ENCODE data around the gene MINPP1.
A peak's percentile ranks its signal among the peaks of the same experiment; 100 is the strongest.
"Not testable (repeated sequence)": the region's sequence is repeated elsewhere in the genome, so short reads cannot be mapped to it uniquely, and the experiment has no call there.

The MINPP1 gene

DNA sequence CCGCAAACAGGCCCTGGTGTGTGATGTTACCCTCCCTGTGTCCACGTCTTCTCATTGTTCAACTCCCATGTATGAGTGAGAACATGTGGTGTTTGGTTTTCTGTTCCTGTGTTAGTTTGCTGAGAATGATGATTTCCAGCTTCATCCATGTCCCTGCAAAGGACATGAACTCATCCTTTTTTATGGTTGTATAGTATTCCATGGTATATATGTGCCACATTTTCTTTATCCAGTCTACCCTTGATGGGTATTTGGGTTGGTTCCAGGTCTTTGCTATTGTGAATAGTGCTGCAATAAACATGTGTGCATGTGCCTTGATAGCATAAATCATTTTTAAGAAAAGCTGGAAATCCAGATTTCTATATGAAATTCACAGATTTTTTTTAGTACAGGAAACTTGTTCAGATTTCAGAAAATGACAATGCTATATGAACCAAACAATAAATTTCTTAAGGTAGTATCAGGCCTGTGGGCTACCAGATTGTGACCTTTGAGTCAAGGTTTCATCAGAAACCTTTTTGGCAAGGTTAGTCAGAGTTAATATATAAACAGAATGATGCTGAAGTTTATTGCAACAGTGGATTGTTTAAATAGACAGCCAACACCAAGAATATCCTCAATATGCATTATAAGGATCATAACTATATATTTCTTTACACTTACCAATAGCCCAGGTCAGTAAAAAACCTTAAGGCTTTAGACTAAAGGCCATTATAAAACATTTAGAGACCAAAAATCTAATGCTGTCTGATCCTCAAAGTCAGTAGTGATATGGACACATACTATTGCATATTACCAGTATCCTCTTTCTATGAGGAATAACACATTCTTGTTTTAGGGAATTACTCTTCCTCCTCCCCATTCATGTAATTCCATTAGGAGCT is 86.3 kb downstream of the MINPP1 start:
- TF ChIP-seq, protein P1, sequence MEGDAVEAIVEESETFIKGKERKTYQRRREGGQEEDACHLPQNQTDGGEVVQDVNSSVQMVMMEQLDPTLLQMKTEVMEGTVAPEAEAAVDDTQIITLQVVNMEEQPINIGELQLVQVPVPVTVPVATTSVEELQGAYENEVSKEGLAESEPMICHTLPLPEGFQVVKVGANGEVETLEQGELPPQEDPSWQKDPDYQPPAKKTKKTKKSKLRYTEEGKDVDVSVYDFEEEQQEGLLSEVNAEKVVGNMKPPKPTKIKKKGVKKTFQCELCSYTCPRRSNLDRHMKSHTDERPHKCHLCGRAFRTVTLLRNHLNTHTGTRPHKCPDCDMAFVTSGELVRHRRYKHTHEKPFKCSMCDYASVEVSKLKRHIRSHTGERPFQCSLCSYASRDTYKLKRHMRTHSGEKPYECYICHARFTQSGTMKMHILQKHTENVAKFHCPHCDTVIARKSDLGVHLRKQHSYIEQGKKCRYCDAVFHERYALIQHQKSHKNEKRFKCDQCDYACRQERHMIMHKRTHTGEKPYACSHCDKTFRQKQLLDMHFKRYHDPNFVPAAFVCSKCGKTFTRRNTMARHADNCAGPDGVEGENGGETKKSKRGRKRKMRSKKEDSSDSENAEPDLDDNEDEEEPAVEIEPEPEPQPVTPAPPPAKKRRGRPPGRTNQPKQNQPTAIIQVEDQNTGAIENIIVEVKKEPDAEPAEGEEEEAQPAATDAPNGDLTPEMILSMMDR (IDR thresholded peaks at IDR 0.05; ENCODE audit: insufficient read depth, low read depth, low read length, missing control alignments) = no peak
- H3K4me3 ChIP-seq (ENCODE audit: low read depth, low read length) = no peak overlapping the region
- no peak for DNase-seq (ENCODE audit: low read depth)

DNA sequence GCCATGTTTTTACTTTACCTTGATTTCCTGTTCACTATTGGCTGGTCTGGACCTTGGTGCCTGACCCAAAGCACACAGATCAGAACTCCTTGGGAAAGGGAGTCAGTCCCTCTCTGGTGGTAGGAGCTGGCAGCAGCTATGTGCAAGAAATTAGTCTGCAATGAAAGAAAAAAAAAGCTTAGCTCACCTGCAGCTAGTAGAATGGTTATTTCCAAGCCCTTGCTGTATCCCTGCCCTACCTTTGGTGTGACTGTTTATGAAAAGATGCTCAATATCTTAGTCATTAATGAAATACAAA is 86.8 kb downstream of the MINPP1 start:
- TF ChIP-seq, protein P1 (IDR thresholded peaks at IDR 0.05; ENCODE audit: insufficient read depth, low read depth, low read length, missing control alignments) = no peak
- H3K4me3 ChIP-seq (ENCODE audit: low read depth, low read length) = no peak overlapping the region
- no peak for DNase-seq (ENCODE audit: low read depth)

DNA sequence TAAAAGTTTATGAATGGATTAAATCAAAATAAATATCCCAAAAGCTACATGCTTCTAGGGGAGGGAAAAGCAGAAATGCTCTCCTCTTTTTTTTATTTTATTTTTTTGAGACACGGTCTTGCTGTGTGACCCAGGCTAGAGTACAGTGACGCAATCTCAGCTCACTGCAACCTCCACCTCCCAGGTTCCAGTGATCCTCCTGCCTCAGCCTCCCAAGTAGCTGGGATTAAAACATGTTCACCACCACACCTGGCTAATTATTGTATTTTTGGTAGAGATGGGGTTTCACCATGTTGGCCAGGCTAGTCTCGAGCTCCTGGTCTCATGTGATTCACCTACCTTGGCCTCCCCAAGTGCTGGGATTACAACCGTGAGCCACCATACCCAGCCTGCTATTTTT is 88.2 kb downstream of the MINPP1 start:
- not testable (repeated sequence) for H3K4me3 ChIP-seq (ENCODE audit: low read depth, low read length); DNase-seq (ENCODE audit: low read depth)

DNA sequence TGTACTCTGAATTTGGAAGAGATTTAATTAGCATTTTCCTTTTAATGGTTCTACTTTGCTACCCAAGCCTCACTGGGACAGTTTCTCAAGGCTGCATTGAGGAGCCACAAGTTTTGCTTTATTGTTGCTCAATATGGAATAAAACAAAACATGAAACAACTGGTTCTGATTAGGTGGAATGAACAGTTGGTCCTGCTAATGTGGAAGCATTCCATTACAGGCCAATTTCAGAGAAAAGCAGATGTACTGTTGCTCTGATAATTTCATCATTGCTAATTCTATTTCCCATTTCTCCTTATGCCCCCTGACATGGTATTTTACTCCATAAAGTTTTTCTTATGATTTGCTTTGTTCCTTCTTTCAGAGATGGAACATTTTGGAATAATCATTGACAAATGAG is 89.0 kb downstream of the MINPP1 start:
- no peak for DNase-seq (ENCODE audit: low read depth)
- TF ChIP-seq, protein P1 (IDR thresholded peaks at IDR 0.05; ENCODE audit: insufficient read depth, low read depth, low read length, missing control alignments) = no peak
- no peak overlapping the region for H3K4me3 ChIP-seq (ENCODE audit: low read depth, low read length)

DNA sequence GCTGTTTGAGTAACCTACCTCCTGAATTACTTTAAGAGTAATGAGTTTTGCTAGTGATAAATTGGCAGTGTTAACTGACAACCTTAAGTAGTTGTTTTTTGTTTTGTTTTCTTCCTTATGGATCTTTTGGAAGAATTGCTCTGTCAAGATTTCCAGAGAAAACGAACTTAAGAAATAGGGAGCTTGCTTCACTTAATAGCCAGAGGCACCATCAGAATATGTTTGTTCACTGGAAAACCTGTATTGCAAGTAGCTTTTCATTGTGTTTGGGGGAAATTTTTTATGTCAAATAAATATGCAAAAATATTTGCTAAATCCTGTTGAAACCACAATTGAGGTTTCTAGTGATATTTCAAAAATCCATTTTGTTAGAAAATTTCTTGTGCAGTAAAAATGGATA is 89.5 kb downstream of the MINPP1 start:
- TF ChIP-seq, protein P1 (IDR thresholded peaks at IDR 0.05; ENCODE audit: insufficient read depth, low read depth, low read length, missing control alignments) = no peak
- DNase-seq (ENCODE audit: low read depth) = no peak
- H3K4me3 ChIP-seq (ENCODE audit: low read depth, low read length) = no peak overlapping the region

DNA sequence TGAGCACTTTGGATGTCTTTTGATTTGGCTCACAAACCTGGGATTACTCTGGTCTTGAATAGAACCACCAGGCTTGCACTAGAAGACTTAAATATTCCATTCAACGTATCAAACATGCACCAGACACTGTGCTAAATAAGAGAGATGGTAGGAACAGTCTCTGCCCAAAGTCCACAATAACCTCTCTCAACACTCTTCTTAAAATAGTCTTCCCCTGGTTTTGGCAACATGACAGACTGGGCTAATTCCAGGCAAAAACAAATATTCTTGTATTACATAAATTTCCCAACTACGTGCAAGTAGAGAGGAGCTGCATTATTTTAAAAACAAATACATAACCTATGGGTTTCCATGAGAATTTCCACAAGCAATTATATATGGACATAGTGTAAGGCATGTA is 90.2 kb downstream of the MINPP1 start:
- DNase-seq (ENCODE audit: low read depth) = no peak
- TF ChIP-seq, protein P1 (IDR thresholded peaks at IDR 0.05; ENCODE audit: insufficient read depth, low read depth, low read length, missing control alignments) = no peak

DNA sequence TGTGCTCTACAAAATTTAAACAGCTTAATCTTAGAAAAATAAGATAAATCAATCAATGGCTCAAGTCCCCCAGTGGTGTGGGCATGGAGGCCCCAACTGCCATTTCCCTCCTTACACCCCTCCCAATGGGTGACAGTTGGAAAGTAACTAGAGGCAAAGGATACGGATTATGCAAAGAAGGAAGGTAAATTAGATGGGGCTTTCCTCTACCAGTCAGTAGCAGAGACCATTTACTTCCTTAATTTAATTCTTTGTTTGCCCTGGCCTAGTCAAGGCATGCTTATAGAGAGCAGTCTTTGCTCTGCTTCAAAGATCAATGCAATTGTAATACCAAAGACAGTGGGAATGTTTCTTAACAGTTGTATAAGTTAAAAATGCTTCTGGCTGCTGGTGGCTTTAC is 91.7 kb downstream of the MINPP1 start:
- H3K4me3 ChIP-seq (ENCODE audit: low read depth, low read length) = no peak overlapping the region
- DNase-seq (ENCODE audit: low read depth) = peak; percentile 23
- TF ChIP-seq, protein P1 (IDR thresholded peaks at IDR 0.05; ENCODE audit: insufficient read depth, low read depth, low read length, missing control alignments) = no peak

More for the DNA sequence above, 90.2 kb downstream of the MINPP1 start:
- H3K4me3 ChIP-seq (ENCODE audit: low read depth, low read length) = no peak overlapping the region

Measured in GM12865 (cell line).